C4-2B (cell line): ENCODE measurements around the gene ZNF555.

ENCODE experiments used
- ZFX ChIP-seq: fragments of 450-650 bp; IDR thresholded peaks from 2 replicates; pipeline ENCODE4 v1.6.1; 2017
- TF ChIP-seq, protein P1 (sequence below): fragments of 450-650 bp; conservative IDR thresholded peaks from 2 replicates; pipeline ENCODE4 v1.5.1; 2017; ENCODE audit warnings: mild to moderate bottlenecking

DNA sequence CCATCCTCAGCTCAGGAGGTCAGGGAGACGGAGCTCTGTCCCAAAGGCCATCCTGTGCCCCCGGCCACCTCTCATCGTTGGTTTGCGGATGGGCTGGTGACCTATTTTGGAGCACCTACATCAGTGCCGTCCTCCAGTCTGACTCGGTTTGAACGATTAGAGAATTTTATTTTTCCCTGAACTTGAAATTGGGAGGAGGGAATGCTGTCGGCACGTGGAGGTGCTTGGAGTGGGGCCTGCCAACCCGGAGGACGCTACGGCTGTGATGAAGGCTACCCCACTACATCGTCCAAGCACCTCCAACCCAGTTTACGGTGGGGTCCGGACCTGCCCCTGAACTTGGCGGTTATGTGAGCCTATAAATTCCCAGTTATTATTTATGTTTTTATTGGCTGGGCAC, 24.6 kb upstream of the ZNF555 start:
- TF ChIP-seq, protein P1, sequence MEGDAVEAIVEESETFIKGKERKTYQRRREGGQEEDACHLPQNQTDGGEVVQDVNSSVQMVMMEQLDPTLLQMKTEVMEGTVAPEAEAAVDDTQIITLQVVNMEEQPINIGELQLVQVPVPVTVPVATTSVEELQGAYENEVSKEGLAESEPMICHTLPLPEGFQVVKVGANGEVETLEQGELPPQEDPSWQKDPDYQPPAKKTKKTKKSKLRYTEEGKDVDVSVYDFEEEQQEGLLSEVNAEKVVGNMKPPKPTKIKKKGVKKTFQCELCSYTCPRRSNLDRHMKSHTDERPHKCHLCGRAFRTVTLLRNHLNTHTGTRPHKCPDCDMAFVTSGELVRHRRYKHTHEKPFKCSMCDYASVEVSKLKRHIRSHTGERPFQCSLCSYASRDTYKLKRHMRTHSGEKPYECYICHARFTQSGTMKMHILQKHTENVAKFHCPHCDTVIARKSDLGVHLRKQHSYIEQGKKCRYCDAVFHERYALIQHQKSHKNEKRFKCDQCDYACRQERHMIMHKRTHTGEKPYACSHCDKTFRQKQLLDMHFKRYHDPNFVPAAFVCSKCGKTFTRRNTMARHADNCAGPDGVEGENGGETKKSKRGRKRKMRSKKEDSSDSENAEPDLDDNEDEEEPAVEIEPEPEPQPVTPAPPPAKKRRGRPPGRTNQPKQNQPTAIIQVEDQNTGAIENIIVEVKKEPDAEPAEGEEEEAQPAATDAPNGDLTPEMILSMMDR: no peak
- TF ChIP-seq ZFX: no peak
